DMS153 treated with DMSO at 0.1 percent for 48 hours (cell line): ENCODE measurements around the gene KCNC1.

Experiments
- DNase-seq: peaks from one replicate; lab custom pipeline; 2025; ENCODE audit not compliant: unreplicated experiment; lab: John Stamatoyannopoulos, UW

KCNC1 gene

GRCh38 chr11:17788084-17788483 is 53.5 kb downstream of the KCNC1 start:
- DNase-seq, result no peak

- no peak for DNase-seq
These were observed 55.9 kb downstream of the KCNC1 start for GRCh38 chr11:17790453-17790852.

- DNase-seq, result no peak
These were observed 56.6 kb downstream of the KCNC1 start for GRCh38 chr11:17791144-17791543.

- DNase-seq, result no peak
These were observed 57.6 kb downstream of the KCNC1 start for GRCh38 chr11:17792161-17792560.

- DNase-seq, result no peak
These were observed 59.1 kb downstream of the KCNC1 start for GRCh38 chr11:17793642-17794170.

- no peak for DNase-seq
These were observed 60.4 kb downstream of the KCNC1 start for GRCh38 chr11:17794981-17795380.

GRCh38 chr11:17796154-17796553 is 61.6 kb downstream of the KCNC1 start:
- no peak for DNase-seq

GRCh38 chr11:17798253-17798652 is 63.7 kb downstream of the KCNC1 start:
- no peak for DNase-seq

- no peak for DNase-seq
These were observed 64.1 kb downstream of the KCNC1 start for GRCh38 chr11:17798716-17799115.

GRCh38 chr11:17799147-17799546 is 64.6 kb downstream of the KCNC1 start:
- DNase-seq, result no peak

- no peak for DNase-seq
These were observed 66.6 kb downstream of the KCNC1 start for GRCh38 chr11:17801166-17801565.

- DNase-seq, result no peak
These were observed 67.9 kb downstream of the KCNC1 start for GRCh38 chr11:17802491-17802890.

GRCh38 chr11:17803754-17804334 is 69.3 kb downstream of the KCNC1 start:
- DNase-seq, result no peak

GRCh38 chr11:17805043-17805442 is 70.5 kb downstream of the KCNC1 start:
- DNase-seq, result no peak

GRCh38 chr11:17805873-17806272 is 71.3 kb downstream of the KCNC1 start:
- no peak for DNase-seq

- DNase-seq, result no peak
These were observed 72.5 kb downstream of the KCNC1 start for GRCh38 chr11:17807034-17807433.

- no peak for DNase-seq
These were observed 75.5 kb downstream of the KCNC1 start for GRCh38 chr11:17810041-17810440.

- no peak for DNase-seq
These were observed 76.2 kb downstream of the KCNC1 start for GRCh38 chr11:17810746-17811145.

- no peak for DNase-seq
These were observed 76.8 kb downstream of the KCNC1 start for GRCh38 chr11:17811352-17811751.

GRCh38 chr11:17812091-17812864 is 77.7 kb downstream of the KCNC1 start:
- peak; percentile 80 for DNase-seq

GRCh38 chr11:17812865-17813187 is 78.2 kb downstream of the KCNC1 start:
- DNase-seq, result peak; percentile 76

GRCh38 chr11:17813391-17814059 is 78.9 kb downstream of the KCNC1 start:
- no peak for DNase-seq
